Right ventricle myocardium inferior (tissue), 1 donor: ENCODE measurements around the gene STPG3. TPM values are rescaled to one million over a fixed set of nuclear protein-coding genes. Genes with fewer than 3 reads are reported as not detected.

Experiments
- ATAC-seq: fragments of 200-7000 bp; cut with Tn5 transposase; one replicate; pipeline ENCODE4 v1.9.1; 2020; ENCODE audit warnings: mild to moderate bottlenecking, moderate library complexity
- DNase-seq: peaks from one replicate; pipeline ENCODE4 v3.0.0; 2021; ENCODE audit errors: missing footprints
- intact Hi-C: fragments of 100-400 bp; cut with DNase I; formaldehyde crosslinking; loops from one replicate; pipeline ENCODE4 v1.11.0; 2022
- total RNA-seq: library from RNA; stranded (reverse); fragmentation: NEBNext Ultra II Directional; extraction: Animal tissue kit (Norgen Biotek cat#: 25700); gene quantifications from one replicate; pipeline ENCODE4 v1.2.1, GENCODE V29; 2021
- donor health status: DM: no; HTN: yes; CAD: no; lungs with severe emphysema.

The STPG3 gene
- total RNA-seq, 1 donor from 2014 or later = 1.4 TPM

- intact Hi-C loops = loop anchor here (5.0 kb wide), 1 partner anchor 428 kb away; the partner anchor contains the start of gene TMEM141
- ATAC-seq = no peak
- no peak for DNase-seq
Measured at GRCh38 chr9:137220317-137221094, 30.6 kb upstream of the STPG3 start.

GRCh38 chr9:137221095-137221505 lies 30.0 kb upstream of the STPG3 start:
- no peak for ATAC-seq
- no peak for DNase-seq
- intact Hi-C loops = loop anchor here (5.0 kb wide), 1 partner anchor 429 kb away; the partner anchor contains the start of gene TMEM141

GRCh38 chr9:137221506-137222111 lies 29.5 kb upstream of the STPG3 start:
- DNase-seq (no peak), ATAC-seq (no peak)
- intact Hi-C loops = loop anchor here (2.0 to 5.0 kb wide), 2 partner anchors 33 to 429 kb away; partner anchors contain the start of genes ANAPC2, SSNA1 and TMEM141

GRCh38 chr9:137222190-137223077 lies 28.7 kb upstream of the STPG3 start, which contains the start of gene RNF208:
Gene RNF208 (minus strand): TSS chr9:137222240. CDS start chr9:137221212, 1,028 bp downstream.
- intact Hi-C loops = loop anchor here (2.0 to 5.0 kb wide), 2 partner anchors 34 to 430 kb away; partner anchors contain the start of genes ANAPC2, SSNA1 and TMEM141
- peak; percentile 77 for DNase-seq

GRCh38 chr9:137223078-137223970 lies 27.8 kb upstream of the STPG3 start:
- ATAC-seq = peak; percentile 93
- peak; percentile 98 for DNase-seq
- intact Hi-C loops = loop anchor here (2.0 to 5.0 kb wide), 2 partner anchors 35 to 431 kb away; partner anchors contain the start of genes ANAPC2, SSNA1 and TMEM141

More at GRCh38 chr9:137222190-137223077, 28.7 kb upstream of the STPG3 start, which contains the start of gene RNF208:
- ATAC-seq = peak; percentile 2

- ATAC-seq (no peak), DNase-seq (no peak)
- intact Hi-C loops = loop anchor here (5.0 kb wide), 1 partner anchor 433 kb away; the partner anchor contains the start of gene TMEM141
Measured at GRCh38 chr9:137224830-137225694, 26.0 kb upstream of the STPG3 start, which contains the start of gene CYSRT1. Gene CYSRT1 (plus strand): TSS chr9:137225174. CDS start chr9:137225622, 448 bp downstream.

GRCh38 chr9:137225699-137226331 lies 25.3 kb upstream of the STPG3 start:
- intact Hi-C loops = loop anchor here (2.0 kb wide), 1 partner anchor 109 kb away; no protein-coding TSS in a partner anchor
- DNase-seq (no peak), ATAC-seq (no peak)

- ATAC-seq = no peak
- DNase-seq = no peak
- intact Hi-C loops = loop anchor here (2.0 kb wide), 1 partner anchor 110 kb away; no protein-coding TSS in a partner anchor
Measured at GRCh38 chr9:137226338-137227053, 24.6 kb upstream of the STPG3 start.

GRCh38 chr9:137227054-137227852 lies 23.8 kb upstream of the STPG3 start, which contains the start of gene RNF224:
Gene RNF224 (plus strand): TSS chr9:137227502. CDS start chr9:137228336, 834 bp downstream.
- ATAC-seq (peak; percentile 28), DNase-seq (peak; percentile 87)
- intact Hi-C loops = loop anchor here (2.0 kb wide), 1 partner anchor 110 kb away; no protein-coding TSS in a partner anchor

GRCh38 chr9:137227853-137228505 lies 23.1 kb upstream of the STPG3 start:
- DNase-seq (no peak), ATAC-seq (no peak)
- intact Hi-C loops = loop anchor here (2.0 kb wide), 1 partner anchor 111 kb away; no protein-coding TSS in a partner anchor

GRCh38 chr9:137228506-137228967 lies 22.5 kb upstream of the STPG3 start:
- DNase-seq (no peak), ATAC-seq (no peak)
- intact Hi-C loops = no loop called here

GRCh38 chr9:137228968-137229896 lies 21.9 kb upstream of the STPG3 start:
- ATAC-seq = no peak
- DNase-seq = no peak
- intact Hi-C loops = no loop called here
